HepG2 (cell line): ENCODE results near the gene KRTAP12-4. TPM values are rescaled to one million over a fixed set of nuclear protein-coding genes. Genes with fewer than 3 reads are reported as not detected.

Experiments
- CC2D1A ChIP-seq: sonication (generic); formaldehyde crosslinking; IDR thresholded peaks from 2 replicates; pipeline ENCODE4 v1.8.1; 2023; ENCODE audit warnings: mild to moderate bottlenecking, missing genetic modification reagents
- HMGXB3 ChIP-seq: sonication (generic); formaldehyde crosslinking; IDR thresholded peaks from 2 replicates; pipeline ENCODE4 v1.4.0; 2020; ENCODE audit warnings: missing genetic modification reagents, borderline replicate concordance
- MAZ ChIP-seq, 2 experiments: sonication (generic) in 1 of 2; formaldehyde crosslinking in 1 of 2; IDR thresholded peaks; 2 replicates each; pipeline versions ENCODE4 v1.5.0 to v1.6.1; 2012 to 2020; ENCODE audit warnings: low read depth in 2 of 2, mild to moderate bottlenecking in 2 of 2, borderline replicate concordance in 1 of 2, improper control_type of control experiment in 1 of 2, low read length in 1 of 2, missing genetic modification reagents in 1 of 2, moderate library complexity in 1 of 2
- MBD4 ChIP-seq: IDR thresholded peaks from 2 replicates; pipeline ENCODE4 v1.6.1; 2012; ENCODE audit warnings: low read length, inconsistent platforms, borderline replicate concordance
- MTERF4 ChIP-seq: sonication (generic); formaldehyde crosslinking; IDR thresholded peaks from 2 replicates; pipeline ENCODE4 v1.8.0; 2023; ENCODE audit warnings: mild to moderate bottlenecking, missing genetic modification reagents
- ZNF484 ChIP-seq: sonication (generic); formaldehyde crosslinking; IDR thresholded peaks from 2 replicates; pipeline ENCODE4 v1.5.1; 2020; ENCODE audit warnings: mild to moderate bottlenecking, low read depth, missing genetic modification reagents, borderline replicate concordance
- ZNF605 ChIP-seq: sonication (generic); formaldehyde crosslinking; IDR thresholded peaks from 2 replicates; pipeline ENCODE4 v1.8.0; 2022; ENCODE audit warnings: mild to moderate bottlenecking, missing genetic modification reagents
- ZNF672 ChIP-seq: sonication (generic); formaldehyde crosslinking; IDR thresholded peaks from 2 replicates; pipeline ENCODE4 v1.8.1; 2022; ENCODE audit warnings: missing genetic modification reagents
- ZNF780A ChIP-seq: sonication (generic); formaldehyde crosslinking; IDR thresholded peaks from 2 replicates; pipeline ENCODE4 v1.8.0; 2022; ENCODE audit warnings: mild to moderate bottlenecking, missing genetic modification reagents, moderate library complexity
- ZNF83 ChIP-seq: sonication (generic); formaldehyde crosslinking; IDR thresholded peaks from 2 replicates; pipeline ENCODE4 v1.4.0; 2020; ENCODE audit warnings: missing genetic modification reagents, mild to moderate bottlenecking, borderline replicate concordance
- ZNF883 ChIP-seq: sonication (generic); formaldehyde crosslinking; IDR thresholded peaks from 2 replicates; pipeline ENCODE4 v1.5.1; 2020; ENCODE audit warnings: mild to moderate bottlenecking, missing genetic modification reagents; ENCODE audit errors: not compliant biosample characterization
- polyA plus RNA-seq, 8 experiments: library from polyadenylated mRNA; depleted of rRNA in 3 of 8; stranded (reverse) in 7 of 8; unstranded in 1 of 8; fragments of >200 nt; fragmentation: Illumina TruSeq in 4 of 8; extraction: Trizol in 4 of 8; gene quantifications; 2 replicates each; pipeline versions ENCODE4 v1.2.1 to v1.2.3, GENCODE V29; 2011 to 2016; ENCODE audit warnings: low read depth in 4 of 8, missing spikeins in 1 of 8, mixed read lengths in 1 of 8; ENCODE audit not compliant: insufficient read depth in 1 of 8
- total RNA-seq, 5 experiments: library from RNA; depleted of rRNA; stranded (reverse); fragments of >200 nt; fragmentation: Illumina TruSeq; extraction: Trizol; gene quantifications; 2 replicates each; pipeline ENCODE4 v1.2.3, GENCODE V29; 2016; ENCODE audit warnings: low read depth in 1 of 5
- TF ChIP-seq, protein P1 (sequence below): sonication (generic); formaldehyde crosslinking; IDR thresholded peaks from 2 replicates; pipeline ENCODE4 v1.5.1; 2020; ENCODE audit warnings: mild to moderate bottlenecking, missing genetic modification reagents, borderline replicate concordance
- TF ChIP-seq, protein P2 (sequence below): sonication (generic); formaldehyde crosslinking; IDR thresholded peaks from 2 replicates; pipeline ENCODE4 v1.8.1; 2023; ENCODE audit warnings: missing genetic modification reagents, mild to moderate bottlenecking, borderline replicate concordance
- TF ChIP-seq, protein P3 (sequence below): sonication (generic); formaldehyde crosslinking; IDR thresholded peaks from 2 replicates; pipeline ENCODE4 v1.4.0; 2020; ENCODE audit warnings: mild to moderate bottlenecking, missing genetic modification reagents
- TF ChIP-seq, protein P4 (sequence below): sonication (generic); formaldehyde crosslinking; IDR thresholded peaks from 2 replicates; pipeline ENCODE4 v1.5.1; 2020; ENCODE audit warnings: mild to moderate bottlenecking, missing genetic modification reagents, moderate library complexity

Gene KRTAP12-4
- total and polyA plus RNA-seq, 2 of the 13 experiments (the other 11 are each of a cell fraction or from before 2014, with no cell fraction given) = not detected

GRCh38 chr21:44653123-44653522 lies 1.3 kb downstream of the KRTAP12-4 start (continued):
- TF ChIP-seq, protein P1, sequence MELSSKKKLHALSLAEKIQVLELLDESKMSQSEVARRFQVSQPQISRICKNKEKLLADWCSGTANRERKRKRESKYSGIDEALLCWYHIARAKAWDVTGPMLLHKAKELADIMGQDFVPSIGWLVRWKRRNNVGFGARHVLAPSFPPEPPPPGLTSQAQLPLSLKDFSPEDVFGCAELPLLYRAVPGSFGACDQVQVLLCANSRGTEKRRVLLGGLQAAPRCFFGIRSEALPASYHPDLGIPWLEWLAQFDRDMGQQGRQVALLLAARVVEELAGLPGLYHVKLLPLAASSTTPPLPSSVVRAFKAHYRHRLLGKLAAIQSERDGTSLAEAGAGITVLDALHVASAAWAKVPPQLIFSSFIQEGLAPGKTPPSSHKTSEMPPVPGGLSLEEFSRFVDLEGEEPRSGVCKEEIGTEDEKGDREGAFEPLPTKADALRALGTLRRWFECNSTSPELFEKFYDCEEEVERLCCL (CRISPR knock-in tag) = no peak
- TF ChIP-seq ZNF672 (CRISPR knock-in tag) = no peak
- TF ChIP-seq MBD4 = no peak
- TF ChIP-seq CC2D1A (CRISPR knock-in tag) = no peak
- TF ChIP-seq, protein P2, sequence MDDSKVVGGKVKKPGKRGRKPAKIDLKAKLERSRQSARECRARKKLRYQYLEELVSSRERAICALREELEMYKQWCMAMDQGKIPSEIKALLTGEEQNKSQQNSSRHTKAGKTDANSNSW (CRISPR knock-in tag) = no peak
- no peak for TF ChIP-seq MTERF4 (CRISPR knock-in tag)
- TF ChIP-seq, protein P3, sequence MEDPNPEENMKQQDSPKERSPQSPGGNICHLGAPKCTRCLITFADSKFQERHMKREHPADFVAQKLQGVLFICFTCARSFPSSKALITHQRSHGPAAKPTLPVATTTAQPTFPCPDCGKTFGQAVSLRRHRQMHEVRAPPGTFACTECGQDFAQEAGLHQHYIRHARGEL (CRISPR knock-in tag) = no peak
- TF ChIP-seq ZNF484 (CRISPR knock-in tag) = no peak
- no peak for TF ChIP-seq ZNF883 (CRISPR knock-in tag)
- TF ChIP-seq HMGXB3 (CRISPR knock-in tag) = no peak
- no peak for TF ChIP-seq ZNF605 (CRISPR knock-in tag)
- TF ChIP-seq, protein P4, sequence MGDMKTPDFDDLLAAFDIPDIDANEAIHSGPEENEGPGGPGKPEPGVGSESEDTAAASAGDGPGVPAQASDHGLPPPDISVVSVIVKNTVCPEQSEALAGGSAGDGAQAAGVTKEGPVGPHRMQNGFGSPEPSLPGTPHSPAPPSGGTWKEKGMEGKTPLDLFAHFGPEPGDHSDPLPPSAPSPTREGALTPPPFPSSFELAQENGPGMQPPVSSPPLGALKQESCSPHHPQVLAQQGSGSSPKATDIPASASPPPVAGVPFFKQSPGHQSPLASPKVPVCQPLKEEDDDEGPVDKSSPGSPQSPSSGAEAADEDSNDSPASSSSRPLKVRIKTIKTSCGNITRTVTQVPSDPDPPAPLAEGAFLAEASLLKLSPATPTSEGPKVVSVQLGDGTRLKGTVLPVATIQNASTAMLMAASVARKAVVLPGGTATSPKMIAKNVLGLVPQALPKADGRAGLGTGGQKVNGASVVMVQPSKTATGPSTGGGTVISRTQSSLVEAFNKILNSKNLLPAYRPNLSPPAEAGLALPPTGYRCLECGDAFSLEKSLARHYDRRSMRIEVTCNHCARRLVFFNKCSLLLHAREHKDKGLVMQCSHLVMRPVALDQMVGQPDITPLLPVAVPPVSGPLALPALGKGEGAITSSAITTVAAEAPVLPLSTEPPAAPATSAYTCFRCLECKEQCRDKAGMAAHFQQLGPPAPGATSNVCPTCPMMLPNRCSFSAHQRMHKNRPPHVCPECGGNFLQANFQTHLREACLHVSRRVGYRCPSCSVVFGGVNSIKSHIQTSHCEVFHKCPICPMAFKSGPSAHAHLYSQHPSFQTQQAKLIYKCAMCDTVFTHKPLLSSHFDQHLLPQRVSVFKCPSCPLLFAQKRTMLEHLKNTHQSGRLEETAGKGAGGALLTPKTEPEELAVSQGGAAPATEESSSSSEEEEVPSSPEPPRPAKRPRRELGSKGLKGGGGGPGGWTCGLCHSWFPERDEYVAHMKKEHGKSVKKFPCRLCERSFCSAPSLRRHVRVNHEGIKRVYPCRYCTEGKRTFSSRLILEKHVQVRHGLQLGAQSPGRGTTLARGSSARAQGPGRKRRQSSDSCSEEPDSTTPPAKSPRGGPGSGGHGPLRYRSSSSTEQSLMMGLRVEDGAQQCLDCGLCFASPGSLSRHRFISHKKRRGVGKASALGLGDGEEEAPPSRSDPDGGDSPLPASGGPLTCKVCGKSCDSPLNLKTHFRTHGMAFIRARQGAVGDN = peak; percentile 53
- no peak for TF ChIP-seq ZNF83
- no peak for TF ChIP-seq ZNF780A (CRISPR knock-in tag)
- no peak for TF ChIP-seq MAZ (IDR thresholded peaks at IDR 0.05; ENCODE audit: borderline replicate concordance, low read depth, low read length)
- 0 out of 2 replicates have a peak, but pooled peaks have one; percentile 29 for TF ChIP-seq MAZ (CRISPR knock-in tag; IDR thresholded peaks at IDR 0.05; ENCODE audit: low read depth)
